Stimulated activated CD4-positive, alpha-beta T cell treated with anti-CD3 and anti-CD28 coated beads, Interleukin-1b, Interleukin-23, amount 100 ng/mL, for 4 hours (primary cell): Measurements from ENCODE around the gene STAB1.

Source experiments
- DNase-seq, 2 donors: peaks; one replicate each; pipeline ENCODE4 v3.0.0-alpha.2; 2020; ENCODE audit warnings: low read depth in 2 of 2

STAB1 gene

GRCh38 chr3:52504977-52505376 is 9.8 kb downstream of the STAB1 start:
- DNase-seq, result no peak

GRCh38 chr3:52506266-52506966 is 11.3 kb downstream of the STAB1 start:
- no peak for DNase-seq

GRCh38 chr3:52507359-52507758 is 12.2 kb downstream of the STAB1 start:
- DNase-seq, result no peak

- no peak for DNase-seq
Measured at GRCh38 chr3:52509753-52510328, 14.7 kb downstream of the STAB1 start.

- DNase-seq, result no peak
Measured at GRCh38 chr3:52511509-52511908, 16.4 kb downstream of the STAB1 start.

- DNase-seq, result no peak
Measured at GRCh38 chr3:52512105-52512504, 17.0 kb downstream of the STAB1 start.

GRCh38 chr3:52512727-52513126 is 17.6 kb downstream of the STAB1 start:
- DNase-seq, result no peak

- DNase-seq, result no peak
Measured at GRCh38 chr3:52513281-52513680, 18.1 kb downstream of the STAB1 start.

GRCh38 chr3:52514576-52514975 is 19.4 kb downstream of the STAB1 start:
- no peak for DNase-seq

GRCh38 chr3:52515192-52515591 is 20.1 kb downstream of the STAB1 start:
- no peak for DNase-seq

- DNase-seq, result no peak
Measured at GRCh38 chr3:52516509-52517195, 21.5 kb downstream of the STAB1 start.

- DNase-seq, result no peak
Measured at GRCh38 chr3:52517796-52518722, 22.9 kb downstream of the STAB1 start.

GRCh38 chr3:52518723-52519444 is 23.7 kb downstream of the STAB1 start:
- no peak for DNase-seq

GRCh38 chr3:52519445-52520140 is 24.5 kb downstream of the STAB1 start:
- no peak for DNase-seq

- DNase-seq, result no peak
Measured at GRCh38 chr3:52520141-52520667, 25.1 kb downstream of the STAB1 start.

- no peak for DNase-seq
Measured at GRCh38 chr3:52520716-52521487, 25.8 kb downstream of the STAB1 start.

- no peak for DNase-seq
Measured at GRCh38 chr3:52521488-52521824, 26.3 kb downstream of the STAB1 start.

GRCh38 chr3:52521881-52522650 is 26.9 kb downstream of the STAB1 start:
- no peak for DNase-seq

- no peak for DNase-seq
Measured at GRCh38 chr3:52522651-52523251, 27.6 kb downstream of the STAB1 start.
